DND-41 (cell line): Measurements from ENCODE around the gene SDCBP2.

ENCODE experiments used
- CTCF ChIP-seq: IDR thresholded peaks from 2 replicates; pipeline ENCODE4 v1.5.1; 2012; ENCODE audit warnings: borderline replicate concordance, low read length, moderate library complexity, mild to moderate bottlenecking; ENCODE audit not compliant: poor library complexity, severe bottlenecking; ENCODE audit errors: extremely low read depth
- EZH2 ChIP-seq: IDR thresholded peaks from 3 replicates; pipeline ENCODE4 v1.6.1; 2012; ENCODE audit warnings: borderline replicate concordance, low read depth, mild to moderate bottlenecking, moderate library complexity, low read length, inconsistent platforms; ENCODE audit not compliant: severe bottlenecking

DNA sequence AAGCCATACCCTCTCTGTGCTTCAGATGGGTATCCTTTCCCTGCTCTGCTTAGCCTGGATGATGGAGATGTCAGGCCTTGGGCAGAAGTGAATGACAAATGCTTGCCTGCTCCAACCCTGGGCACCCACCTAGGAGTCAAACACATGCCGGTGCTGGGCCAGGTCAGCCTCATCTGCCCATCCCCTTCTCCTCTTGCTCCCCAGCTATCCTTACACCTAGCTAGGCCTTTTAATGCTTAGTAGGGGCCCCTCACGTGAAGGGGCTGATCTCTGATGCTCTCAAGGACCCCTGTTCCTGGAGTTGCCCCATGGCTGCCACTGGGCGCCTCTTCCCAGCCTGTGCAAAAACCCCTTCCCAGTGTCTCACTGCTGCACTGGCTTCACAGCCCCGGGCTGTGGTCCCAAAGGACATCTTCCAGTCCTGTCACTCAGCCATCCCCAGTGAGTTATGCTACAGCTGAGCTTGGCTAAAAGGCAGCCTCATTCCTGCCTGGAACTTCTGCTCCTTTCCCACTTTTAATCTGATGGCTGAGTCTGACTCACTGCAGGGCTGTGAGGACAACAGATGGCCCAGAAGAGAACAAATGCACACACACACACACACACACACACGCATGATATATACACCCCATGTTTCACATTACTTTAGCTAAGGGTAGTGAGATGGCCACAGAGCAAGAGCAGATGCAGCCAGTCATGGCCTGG is 12.8 kb upstream of the SDCBP2 start:
- TF ChIP-seq CTCF (no peak), EZH2 (no peak)
